HepG2 (cell line): Measurements from ENCODE around the gene SHC3. TPM values are rescaled to one million over a fixed set of nuclear protein-coding genes. Genes with fewer than 3 reads are reported as not detected.

Source experiments
- ATAC-seq: fragments of 200-7000 bp; cut with Tn5 transposase; 3 replicates; pipeline ENCODE4 v1.9.1; 2020; ENCODE audit warnings: mild to moderate bottlenecking, moderate library complexity
- BruUV-seq: library from RNA; stranded (reverse); fragments of 400-500 nt; replicated peaks from 2 replicates; lab custom pipeline; 2021; lab: Mats Ljungman, UMichigan
- CTCF ChIA-PET: fragments of 300-600 bp; formaldehyde crosslinking; extraction: SDS; loops from one replicate; lab custom pipeline; 2021; ENCODE audit warnings: low total read pairs, inconsistent platforms, low intra/inter-chr PET ratio; lab: Yijun Ruan, JAX
- POLR2A ChIA-PET: fragments of 350-600 bp; sonication (Branson Sonifier 250); formaldehyde crosslinking; loops from one replicate; lab custom pipeline; 2020; ENCODE audit warnings: antibody characterized with exemption, inconsistent platforms; lab: Yijun Ruan, JAX
- DNase-seq: peaks from one replicate; pipeline ENCODE4 v3.0.0-alpha.2; 2015; ENCODE audit warnings: low spot score
- FAIRE-seq: peaks from 3 replicates; lab custom pipeline; 2011; peaks lifted over from hg19 to GRCh38; lab: Jason Lieb, UNC
- H2AFZ ChIP-seq: one replicate; pipeline ENCODE4 v1.6.1; 2011; ENCODE audit warnings: low read length, inconsistent platforms
- H3K27ac ChIP-seq: fragments of 300-600 bp; 3 replicates; pipeline ENCODE4 v1.8.0; 2011; ENCODE audit warnings: mixed run types, mild to moderate bottlenecking, mixed read lengths, low read length, inconsistent platforms; ENCODE audit not compliant: insufficient read depth; ENCODE audit errors: extremely low read length
- H3K27me3 ChIP-seq, 2 experiments: fragments of 200-600 bp in 1 of 2; 2 replicates in 1 of 2; 3 replicates in 1 of 2; pipeline versions ENCODE4 v1.6.0 to v1.8.0; 2011; ENCODE audit warnings: low read length in 2 of 2, mild to moderate bottlenecking in 2 of 2, moderate library complexity in 2 of 2, inconsistent platforms in 1 of 2; ENCODE audit not compliant: insufficient read depth in 2 of 2, control insufficient read depth in 1 of 2
- H3K36me3 ChIP-seq, 2 experiments: fragments of 200-600 bp in 1 of 2; replicated peaks in 1 of 2; 2 replicates in 1 of 2; 3 replicates in 1 of 2; pipeline versions ENCODE4 v1.5.1 to v1.8.0; 2011; ENCODE audit warnings: low read length in 2 of 2, inconsistent platforms in 1 of 2; ENCODE audit not compliant: insufficient read depth in 2 of 2, control insufficient read depth in 1 of 2
- H3K4me1 ChIP-seq: 2 replicates; pipeline ENCODE4 v1.5.1; 2012; ENCODE audit warnings: low read length, inconsistent platforms; ENCODE audit not compliant: insufficient read depth
- H3K4me2 ChIP-seq: 2 replicates; pipeline ENCODE4 v1.6.0; 2011; ENCODE audit warnings: low read depth, low read length, inconsistent platforms
- H3K4me3 ChIP-seq, 3 experiments: fragments of 200-600 bp in 1 of 3; sonication (generic), shearing (Covaris generic) in 1 of 3; replicated peaks in 1 of 3; 2 replicates each; pipeline ENCODE4 v1.5.1; 2011 to 2016; ENCODE audit warnings: low read length in 3 of 3, inconsistent platforms in 2 of 3, low read depth in 2 of 3, mild to moderate bottlenecking in 2 of 3, control low read depth in 1 of 3, mixed read lengths in 1 of 3; ENCODE audit not compliant: insufficient read depth in 1 of 3
- H3K79me2 ChIP-seq: one replicate; pipeline ENCODE4 v1.6.1; 2011; ENCODE audit warnings: low read length, inconsistent platforms; ENCODE audit not compliant: insufficient read depth
- H3K9ac ChIP-seq: 2 replicates; pipeline ENCODE4 v1.6.0; 2011; ENCODE audit warnings: mild to moderate bottlenecking, low read depth, low read length, inconsistent platforms; ENCODE audit not compliant: insufficient read depth
- H3K9me3 ChIP-seq: 2 replicates; pipeline ENCODE4 v1.5.1; 2012; ENCODE audit warnings: mild to moderate bottlenecking, low read length
- H4K20me1 ChIP-seq: 2 replicates; pipeline ENCODE4 v1.6.0; 2011; ENCODE audit warnings: inconsistent platforms, mild to moderate bottlenecking, low read length, moderate library complexity; ENCODE audit not compliant: insufficient read depth
- MBNL3 ChIP-seq: fragments of 250-450 bp; sonication (Bioruptor Pico); conservative IDR thresholded peaks from 2 replicates; pipeline ENCODE4 v1.8.0; 2022; ENCODE audit warnings: mild to moderate bottlenecking, inconsistent platforms
- PREB ChIP-seq: sonication (generic); formaldehyde crosslinking; IDR thresholded peaks from 2 replicates; pipeline ENCODE4 v1.4.0; 2020; ENCODE audit warnings: missing genetic modification reagents
- RORA ChIP-seq: sonication (generic); formaldehyde crosslinking; IDR thresholded peaks from 2 replicates; pipeline ENCODE4 v1.5.0; 2020; ENCODE audit warnings: mild to moderate bottlenecking, missing genetic modification reagents, moderate library complexity
- TAF15 ChIP-seq: fragments of 200-400 bp; formaldehyde crosslinking; IDR thresholded peaks from one replicate; pipeline ENCODE4 v1.6.1; 2018; ENCODE audit warnings: mild to moderate bottlenecking, low read depth, low read length; ENCODE audit not compliant: poor library complexity, severe bottlenecking
- TCF7 ChIP-seq: sonication (generic); IDR thresholded peaks from 2 replicates; pipeline ENCODE4 v1.6.1; 2016; ENCODE audit warnings: antibody characterized with exemption, low read depth
- TERF1 ChIP-seq: sonication (generic); formaldehyde crosslinking; IDR thresholded peaks from 2 replicates; pipeline ENCODE4 v1.8.0; 2022; ENCODE audit warnings: mild to moderate bottlenecking, missing genetic modification reagents, moderate library complexity
- ZBTB25 ChIP-seq: IDR thresholded peaks from 2 replicates; pipeline ENCODE4 v1.6.1; 2018; ENCODE audit warnings: missing genetic modification reagents
- ZBTB4 ChIP-seq: sonication (generic); formaldehyde crosslinking; IDR thresholded peaks from 2 replicates; pipeline ENCODE4 v1.4.0; 2020; ENCODE audit warnings: missing genetic modification reagents, mild to moderate bottlenecking, borderline replicate concordance
- ZNF737 ChIP-seq: sonication (generic); formaldehyde crosslinking; IDR thresholded peaks from 2 replicates; pipeline ENCODE4 v1.5.0; 2020; ENCODE audit warnings: missing genetic modification reagents, mild to moderate bottlenecking, borderline replicate concordance
- WGBS: methylation state at CpG from one replicate; pipeline ENCODE4 v1.1.6; 2017; ENCODE audit warnings: low lambda C conversion rate; 5-methylcytosine and 5-hydroxymethylcytosine counted together
- in situ Hi-C: cut with HindIII; loops from 2 replicates; pipeline ENCODE4 v1.10.0; 2017; ENCODE audit warnings: low pct_unique_long_range_greater_than_20kb; ENCODE audit not compliant: extremely low pct_ligation_motif_present
- intact Hi-C: fragments of 100-400 bp; cut with micrococcal nuclease; formaldehyde crosslinking; loops from one replicate; pipeline ENCODE4 v1.10.0; 2022; ENCODE audit not compliant: unreplicated experiment
- polyA plus RNA-seq, 8 experiments: library from polyadenylated mRNA; depleted of rRNA in 3 of 8; stranded (reverse) in 7 of 8; unstranded in 1 of 8; fragments of >200 nt; fragmentation: Illumina TruSeq in 4 of 8; extraction: Trizol in 4 of 8; gene quantifications; 2 replicates each; pipeline versions ENCODE4 v1.2.1 to v1.2.3, GENCODE V29; 2011 to 2016; ENCODE audit warnings: low read depth in 4 of 8, missing spikeins in 1 of 8, mixed read lengths in 1 of 8; ENCODE audit not compliant: insufficient read depth in 1 of 8
- total RNA-seq, 5 experiments: library from RNA; depleted of rRNA; stranded (reverse); fragments of >200 nt; fragmentation: Illumina TruSeq; extraction: Trizol; gene quantifications; 2 replicates each; pipeline ENCODE4 v1.2.3, GENCODE V29; 2016; ENCODE audit warnings: low read depth in 1 of 5

The SHC3 gene
- total and polyA plus RNA-seq, 2 of the 13 experiments (the other 11 are each of a cell fraction or from before 2014, with no cell fraction given) = 0.09 to 0.89 TPM

- TF ChIP-seq MBNL3 (CRISPR knock-in tag) (no peak), TERF1 (CRISPR knock-in tag) (no peak)
- TF ChIP-seq, all 625 proteins: peak for 0
Measured at GRCh38 chr9:88965473-88965872, 213.1 kb downstream of the SHC3 start (continued).

GRCh38 chr9:88960632-88961031, 218.0 kb downstream of the SHC3 start:
- Histone ChIP-seq H3K27ac (no peak overlapping the region), H3K27me3 (no peaks in the 10 kb centered on the region), H4K20me1 (no peaks in the 10 kb centered on the region), H3K4me3 (no peak overlapping the region), H3K36me3 (no peaks in the 10 kb centered on the region), H2AFZ (no peak overlapping the region), H3K9ac (no peak overlapping the region), H3K4me1 (no peaks in the 10 kb centered on the region), H3K4me2 (no peak overlapping the region), H3K79me2 (no peaks in the 10 kb centered on the region), H3K9me3 (no peaks in the 10 kb centered on the region)
- 10% methylated on average over 3 of the region's 3 CpGs for WGBS
- intact Hi-C loops (no loop called here), in situ Hi-C loops (no loop called here)
- TF ChIP-seq ZBTB4 (no peak), RORA (CRISPR knock-in tag) (no peak), ZBTB25 (CRISPR knock-in tag) (no peak), TCF7 (no peak), PREB (CRISPR knock-in tag) (no peak), TAF15 (no peak), ZNF737 (CRISPR knock-in tag) (no peak)
- DNase-seq (no peak), ATAC-seq (no peak), FAIRE-seq (no peak)
- BruUV-seq = no TSS peak
- CTCF ChIA-PET = no interaction called here
- POLR2A ChIA-PET = no interaction called here
